ENCODE measurements around the gene SULT1C2.

The SULT1C2 gene

DNA sequence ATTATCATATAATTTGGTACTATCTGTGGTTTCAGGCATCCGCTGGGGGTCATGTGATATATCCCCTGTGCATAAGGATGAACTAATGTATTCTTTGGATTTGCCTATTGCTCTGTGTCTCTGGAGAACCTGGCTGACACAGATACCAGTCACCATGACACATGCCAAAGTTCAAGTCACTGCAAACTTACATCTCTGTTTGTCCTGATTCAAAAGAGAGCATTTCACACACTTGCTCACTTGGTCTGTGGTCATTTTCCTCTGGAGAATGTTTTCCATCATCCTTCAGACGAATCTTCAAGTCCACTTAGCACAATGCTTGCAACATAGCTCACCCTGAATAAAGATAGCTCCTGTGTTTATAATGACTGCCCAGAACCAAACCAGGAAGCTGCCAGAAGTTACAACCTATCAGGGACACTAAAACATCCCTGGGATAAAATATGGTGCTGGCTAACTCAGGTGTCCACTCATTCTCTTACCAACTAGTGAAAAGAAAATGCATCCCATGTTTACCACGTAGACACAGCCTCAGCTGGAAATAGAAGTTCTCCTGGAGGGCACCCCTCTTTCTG, 30.9 kb upstream of the SULT1C2 start:
- TF ChIP-seq, protein P1, sequence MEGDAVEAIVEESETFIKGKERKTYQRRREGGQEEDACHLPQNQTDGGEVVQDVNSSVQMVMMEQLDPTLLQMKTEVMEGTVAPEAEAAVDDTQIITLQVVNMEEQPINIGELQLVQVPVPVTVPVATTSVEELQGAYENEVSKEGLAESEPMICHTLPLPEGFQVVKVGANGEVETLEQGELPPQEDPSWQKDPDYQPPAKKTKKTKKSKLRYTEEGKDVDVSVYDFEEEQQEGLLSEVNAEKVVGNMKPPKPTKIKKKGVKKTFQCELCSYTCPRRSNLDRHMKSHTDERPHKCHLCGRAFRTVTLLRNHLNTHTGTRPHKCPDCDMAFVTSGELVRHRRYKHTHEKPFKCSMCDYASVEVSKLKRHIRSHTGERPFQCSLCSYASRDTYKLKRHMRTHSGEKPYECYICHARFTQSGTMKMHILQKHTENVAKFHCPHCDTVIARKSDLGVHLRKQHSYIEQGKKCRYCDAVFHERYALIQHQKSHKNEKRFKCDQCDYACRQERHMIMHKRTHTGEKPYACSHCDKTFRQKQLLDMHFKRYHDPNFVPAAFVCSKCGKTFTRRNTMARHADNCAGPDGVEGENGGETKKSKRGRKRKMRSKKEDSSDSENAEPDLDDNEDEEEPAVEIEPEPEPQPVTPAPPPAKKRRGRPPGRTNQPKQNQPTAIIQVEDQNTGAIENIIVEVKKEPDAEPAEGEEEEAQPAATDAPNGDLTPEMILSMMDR (IDR thresholded peaks at IDR 0.05; ENCODE audit: low read depth, low read length) = no peak
- TF ChIP-seq MYC (IDR thresholded peaks at IDR 0.05; ENCODE audit: low read depth, low read length) (no peak), MAX (IDR thresholded peaks at IDR 0.05; ENCODE audit: low read depth, low read length) (no peak), POLR2A (IDR thresholded peaks at IDR 0.05; ENCODE audit: extremely low read depth, insufficient read length) (no peak)
- DNase-seq (ENCODE audit: low read depth) = no peak
- H3K4me3 ChIP-seq (ENCODE audit: low read depth, low read length) = no peak overlapping the region

GRCh38 chr2:108260773-108261172, 27.9 kb upstream of the SULT1C2 start:
- no peak for TF ChIP-seq POLR2A (IDR thresholded peaks at IDR 0.05; ENCODE audit: extremely low read depth, insufficient read length)
- no peak for TF ChIP-seq MYC (IDR thresholded peaks at IDR 0.05; ENCODE audit: low read depth, low read length)
- TF ChIP-seq MAX (IDR thresholded peaks at IDR 0.05; ENCODE audit: low read depth, low read length) = no peak
- TF ChIP-seq, protein P1 (IDR thresholded peaks at IDR 0.05; ENCODE audit: low read depth, low read length) = no peak
- DNase-seq (ENCODE audit: low read depth) = no peak
- H3K4me3 ChIP-seq (ENCODE audit: low read depth, low read length) = no peak overlapping the region

DNA sequence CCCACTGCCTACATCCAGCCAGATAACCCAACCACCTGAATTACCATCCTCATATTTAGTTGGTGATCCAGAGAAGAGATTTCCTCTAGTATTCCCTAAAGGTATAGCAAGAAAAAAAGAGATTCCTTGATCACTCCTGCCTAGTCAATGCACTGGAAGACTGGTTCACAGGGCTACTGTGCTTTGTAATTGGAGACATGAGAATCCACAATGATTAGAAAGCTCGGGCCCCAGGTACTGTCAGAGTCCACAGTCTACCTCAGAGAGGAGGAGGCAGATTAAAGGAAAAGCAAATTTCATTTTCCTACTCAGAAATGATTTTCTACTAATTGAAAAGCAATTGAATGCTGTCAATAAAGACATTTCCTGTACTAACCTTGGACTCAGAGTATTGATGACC, 26.7 kb upstream of the SULT1C2 start:
- TF ChIP-seq POLR2A (IDR thresholded peaks at IDR 0.05; ENCODE audit: extremely low read depth, insufficient read length) = no peak
- no peak for TF ChIP-seq MAX (IDR thresholded peaks at IDR 0.05; ENCODE audit: low read depth, low read length)
- no peak for TF ChIP-seq MYC (IDR thresholded peaks at IDR 0.05; ENCODE audit: low read depth, low read length)
- TF ChIP-seq, protein P1 (IDR thresholded peaks at IDR 0.05; ENCODE audit: low read depth, low read length) = no peak
- DNase-seq (ENCODE audit: low read depth) = no peak
- H3K4me3 ChIP-seq (ENCODE audit: low read depth, low read length) = no peak overlapping the region

DNA sequence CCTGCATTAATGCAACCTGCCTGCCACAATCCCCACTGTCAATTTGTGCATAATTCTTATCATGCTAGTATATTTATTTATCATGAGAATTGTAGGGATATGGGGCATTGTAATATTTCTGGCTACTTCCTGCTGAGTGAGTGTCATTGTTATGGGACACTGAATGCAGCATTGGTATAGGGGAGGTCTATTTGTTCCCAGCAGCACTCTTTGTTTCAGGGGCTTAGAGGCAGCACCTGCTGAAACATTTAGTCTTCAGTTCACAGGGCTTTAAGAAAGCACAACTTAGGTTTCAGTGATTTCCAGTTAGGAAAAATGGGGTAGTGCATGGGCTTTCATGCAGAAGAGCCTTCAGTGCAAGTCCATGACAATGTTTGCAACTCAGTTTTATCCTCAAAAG, 25.3 kb upstream of the SULT1C2 start:
- no peak for DNase-seq (ENCODE audit: low read depth)
- H3K4me3 ChIP-seq (ENCODE audit: low read depth, low read length) = no peak overlapping the region
- TF ChIP-seq MAX (IDR thresholded peaks at IDR 0.05; ENCODE audit: low read depth, low read length) = no peak
- TF ChIP-seq MYC (IDR thresholded peaks at IDR 0.05; ENCODE audit: low read depth, low read length) = no peak
- TF ChIP-seq POLR2A (IDR thresholded peaks at IDR 0.05; ENCODE audit: extremely low read depth, insufficient read length) = no peak
- TF ChIP-seq, protein P1 (IDR thresholded peaks at IDR 0.05; ENCODE audit: low read depth, low read length) = no peak

GRCh38 chr2:108266218-108266617, 22.5 kb upstream of the SULT1C2 start:
- no peak for TF ChIP-seq MYC (IDR thresholded peaks at IDR 0.05; ENCODE audit: low read depth, low read length)
- TF ChIP-seq, protein P1 (IDR thresholded peaks at IDR 0.05; ENCODE audit: low read depth, low read length) = no peak
- no peak for TF ChIP-seq POLR2A (IDR thresholded peaks at IDR 0.05; ENCODE audit: extremely low read depth, insufficient read length)
- no peak for DNase-seq (ENCODE audit: low read depth)

DNA sequence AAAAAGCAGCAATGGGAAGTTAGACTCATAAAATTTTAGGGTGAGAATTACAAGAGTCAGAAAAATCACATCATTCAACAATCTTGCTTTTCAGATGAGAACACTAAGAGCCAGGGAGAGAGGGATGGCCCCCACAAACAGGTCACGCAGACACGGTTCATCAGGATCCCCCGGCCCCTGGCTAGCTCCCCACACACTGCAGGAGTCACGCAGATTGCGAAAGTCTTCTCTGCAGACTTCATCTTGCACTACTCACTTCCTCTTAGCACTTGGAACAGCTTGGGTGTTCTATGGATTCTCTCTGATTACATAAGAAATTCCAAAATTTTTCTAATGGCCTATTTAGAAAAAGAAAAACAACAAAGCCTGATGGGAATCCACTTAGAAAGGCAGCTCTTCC, 21.6 kb upstream of the SULT1C2 start:
- DNase-seq (ENCODE audit: low read depth) = peak; percentile 74
- TF ChIP-seq, protein P1 (IDR thresholded peaks at IDR 0.05; ENCODE audit: low read depth, low read length) = no peak
- TF ChIP-seq MAX (IDR thresholded peaks at IDR 0.05; ENCODE audit: low read depth, low read length) = no peak
- H3K4me3 ChIP-seq (ENCODE audit: low read depth, low read length) = no peak overlapping the region

More at GRCh38 chr2:108266218-108266617, 22.5 kb upstream of the SULT1C2 start:
- no peak overlapping the region for H3K4me3 ChIP-seq (ENCODE audit: low read depth, low read length)

All from NB4 (cell line).